IPS-NIHi7 (cell line): ENCODE measurements around the gene AFF4.
"Not testable (repeated sequence)": the region's sequence is repeated elsewhere in the genome, so short reads cannot be mapped to it uniquely, and the experiment has no call there.

Experiments used
- DNase-seq: peaks from one replicate; pipeline ENCODE4 v3.0.0; 2012; ENCODE audit warnings: mixed read lengths; ENCODE audit errors: extremely low spot score

AFF4 gene

DNA sequence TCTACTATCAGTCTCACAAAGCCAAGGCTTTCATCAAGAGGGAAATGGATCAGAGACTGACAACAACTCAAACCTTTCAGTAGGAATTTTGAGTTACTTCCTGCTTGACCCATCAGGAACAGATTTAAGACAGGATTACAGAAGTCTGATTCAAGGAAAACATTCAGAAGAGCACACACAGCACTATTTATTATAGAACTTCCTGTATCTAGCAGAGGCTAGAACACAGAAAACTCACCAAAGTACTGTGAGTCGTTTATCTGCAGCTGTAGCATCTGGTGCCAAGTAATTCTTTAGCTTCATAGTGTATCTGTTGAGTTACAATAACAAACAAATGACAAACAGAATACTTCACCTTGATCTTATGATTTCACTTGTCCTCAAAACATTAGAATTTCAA, 76.2 kb downstream of the AFF4 start:
- no peak for DNase-seq

DNA sequence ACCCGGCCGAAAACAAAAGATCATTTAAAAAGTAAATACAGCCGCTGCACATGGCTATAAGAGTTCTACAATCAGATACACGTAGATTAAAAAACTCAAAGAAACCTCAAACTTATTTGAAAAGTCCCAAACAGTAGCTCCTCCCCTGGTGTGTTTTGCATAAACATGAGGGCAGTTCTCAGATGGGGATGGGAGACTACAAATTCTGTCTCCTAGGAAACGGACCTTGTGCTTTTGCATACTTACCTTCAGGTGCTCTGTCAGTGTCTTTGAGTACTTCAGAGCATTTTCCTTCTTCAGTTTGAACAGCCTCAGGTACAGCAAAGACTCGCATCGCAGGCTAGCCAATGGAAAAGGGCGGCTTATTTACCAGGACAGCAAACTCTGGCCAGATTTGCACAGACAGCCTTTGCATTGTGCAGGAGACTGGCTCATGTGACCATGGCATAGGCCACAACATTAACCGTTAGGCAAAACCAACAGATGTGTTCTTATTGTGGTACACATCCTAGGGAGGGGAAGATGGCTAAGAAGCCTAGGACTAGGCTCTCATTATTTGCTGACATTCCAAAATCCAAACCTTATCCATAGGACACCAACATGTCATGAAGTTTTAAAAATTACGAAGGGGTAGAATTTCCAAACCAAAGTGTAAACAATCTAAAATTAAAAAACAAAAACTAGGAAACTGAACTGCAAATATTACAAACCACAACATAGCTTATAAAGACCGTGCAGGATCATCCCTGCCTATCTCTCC, 77.2 kb downstream of the AFF4 start:
- DNase-seq: no peak

DNA sequence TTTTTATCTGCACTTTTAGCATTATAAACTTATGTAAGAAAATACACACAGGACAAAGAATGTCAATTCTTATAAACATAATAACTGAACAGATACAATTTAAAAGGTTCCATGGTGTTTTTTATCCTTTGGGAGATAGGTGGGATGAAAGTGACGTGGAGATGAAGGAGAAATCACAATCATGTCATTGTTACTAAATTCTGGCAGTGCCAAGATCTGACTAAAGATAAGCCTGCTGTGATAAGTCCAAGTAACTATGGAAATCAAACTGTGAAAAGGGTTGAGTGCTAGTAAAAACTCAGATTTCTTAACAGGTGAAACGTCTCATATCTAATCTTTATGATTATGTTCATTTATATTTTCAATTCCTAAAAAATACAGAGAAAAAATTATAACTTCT, 78.9 kb downstream of the AFF4 start:
- no peak for DNase-seq

DNA sequence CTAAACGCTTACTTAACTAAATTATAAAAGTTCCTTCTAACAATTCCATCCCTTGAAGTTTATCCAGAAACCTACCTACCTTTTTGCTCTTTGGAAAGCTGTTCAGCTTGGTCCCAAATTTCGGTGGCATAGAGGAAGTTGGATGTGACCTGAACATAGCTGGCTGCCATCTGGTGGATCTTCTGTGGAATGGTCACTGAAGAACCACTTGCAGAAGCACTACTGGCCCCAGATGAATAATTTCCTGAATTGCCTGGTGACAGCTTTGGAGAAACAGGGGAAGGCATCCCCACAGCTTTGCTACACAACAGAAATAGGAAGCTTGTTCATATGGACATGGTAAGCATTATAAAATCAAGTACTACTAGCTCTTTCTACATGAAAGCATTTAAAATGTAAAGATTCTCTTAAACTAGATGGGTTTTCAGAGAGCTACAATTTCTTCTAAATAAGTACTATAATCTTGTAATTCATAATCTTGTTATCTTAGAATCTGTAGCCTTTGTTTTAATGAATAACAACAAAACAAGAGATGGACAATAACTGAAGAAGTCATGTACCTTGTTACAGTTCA, 80.1 kb downstream of the AFF4 start:
- DNase-seq: peak; percentile 60

DNA sequence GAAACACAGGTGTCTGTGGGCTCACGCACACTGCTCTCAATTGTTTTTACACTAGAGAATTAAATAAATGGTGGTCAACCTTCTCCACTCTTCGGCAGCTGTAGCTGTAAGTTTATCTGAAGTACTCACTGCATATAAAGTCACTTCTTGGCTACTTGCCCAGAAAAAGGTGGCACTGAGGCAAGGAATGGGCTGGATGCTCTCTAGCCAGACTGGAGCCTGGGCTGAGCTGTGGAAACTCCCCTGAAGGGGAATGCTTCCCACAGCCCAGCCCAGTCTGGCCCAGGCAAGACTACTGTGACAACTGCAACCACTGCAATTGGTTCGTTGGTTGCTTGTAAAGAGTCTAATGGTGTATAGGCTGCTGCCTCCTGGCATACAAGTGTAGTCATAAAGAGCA, 85.5 kb downstream of the AFF4 start:
- DNase-seq: no peak

DNA sequence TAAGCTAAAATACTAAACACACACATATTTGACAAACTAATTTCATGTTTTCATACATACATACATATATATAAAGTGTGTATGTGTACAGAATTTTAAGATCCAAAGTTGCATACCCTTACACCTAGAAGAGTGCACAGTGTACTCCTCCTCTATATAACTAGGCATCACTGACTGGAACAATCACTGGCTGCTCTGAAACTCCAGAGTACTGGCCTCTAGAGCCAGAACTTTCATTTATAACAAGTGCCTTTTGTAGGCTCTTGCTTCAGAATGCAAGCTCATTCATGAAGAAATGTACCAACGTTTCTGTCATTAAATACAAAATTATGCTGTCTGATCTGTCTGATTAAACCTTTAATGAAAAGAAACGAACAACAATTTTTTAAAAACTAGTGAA, 86.0 kb downstream of the AFF4 start:
- DNase-seq: no peak

DNA sequence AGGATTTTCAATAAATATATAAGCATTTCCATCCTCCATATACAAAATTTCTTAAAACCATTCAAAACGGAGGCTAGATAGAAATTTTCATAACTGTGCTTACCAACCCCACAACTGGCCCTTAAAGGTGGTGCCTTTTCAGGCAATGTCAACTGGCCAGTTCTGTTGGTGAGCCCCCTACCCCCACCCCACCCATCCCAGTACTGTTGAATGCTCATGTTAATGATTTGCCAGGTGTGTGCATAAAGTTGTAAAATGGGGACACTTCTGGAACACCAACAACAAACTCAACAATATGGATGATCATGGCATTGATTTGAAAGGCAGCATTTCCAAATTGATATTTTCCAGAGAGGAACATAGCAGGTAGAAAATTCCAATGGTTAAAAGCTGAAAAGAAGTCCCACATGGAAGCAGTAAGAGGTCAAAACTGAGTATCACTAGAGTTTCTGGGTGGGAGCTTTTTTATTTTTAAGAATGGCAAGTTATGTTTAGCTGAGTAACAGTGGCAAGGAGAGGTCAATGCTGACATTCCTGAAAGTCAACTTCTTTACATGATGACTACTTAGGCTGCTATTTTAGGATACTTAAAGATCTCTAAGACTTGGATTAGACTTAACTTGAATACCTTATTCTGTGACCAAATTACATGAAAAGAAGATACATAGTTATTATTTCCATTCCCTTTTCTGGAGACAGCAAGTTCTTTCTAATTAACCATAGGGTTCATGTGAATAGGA, 87.2 kb downstream of the AFF4 start:
- DNase-seq: no peak

DNA sequence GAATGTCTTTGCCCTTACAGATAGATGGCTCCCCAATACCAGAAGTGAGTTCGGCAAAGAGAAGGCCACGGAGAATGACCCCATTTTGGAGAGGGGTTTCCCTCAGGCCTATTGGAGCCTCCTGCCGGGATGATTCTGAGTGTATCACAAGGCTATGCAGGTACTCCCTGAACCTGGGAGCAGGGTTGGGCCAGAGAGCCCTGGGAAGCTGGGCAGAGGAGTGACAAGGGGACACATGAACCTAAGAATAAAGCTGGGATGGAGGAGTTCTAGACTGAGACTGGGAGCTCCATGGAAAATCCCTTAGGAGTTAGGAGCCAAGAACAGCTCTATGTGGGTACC, 89.5 kb downstream of the AFF4 start:
- no peak for DNase-seq

DNA sequence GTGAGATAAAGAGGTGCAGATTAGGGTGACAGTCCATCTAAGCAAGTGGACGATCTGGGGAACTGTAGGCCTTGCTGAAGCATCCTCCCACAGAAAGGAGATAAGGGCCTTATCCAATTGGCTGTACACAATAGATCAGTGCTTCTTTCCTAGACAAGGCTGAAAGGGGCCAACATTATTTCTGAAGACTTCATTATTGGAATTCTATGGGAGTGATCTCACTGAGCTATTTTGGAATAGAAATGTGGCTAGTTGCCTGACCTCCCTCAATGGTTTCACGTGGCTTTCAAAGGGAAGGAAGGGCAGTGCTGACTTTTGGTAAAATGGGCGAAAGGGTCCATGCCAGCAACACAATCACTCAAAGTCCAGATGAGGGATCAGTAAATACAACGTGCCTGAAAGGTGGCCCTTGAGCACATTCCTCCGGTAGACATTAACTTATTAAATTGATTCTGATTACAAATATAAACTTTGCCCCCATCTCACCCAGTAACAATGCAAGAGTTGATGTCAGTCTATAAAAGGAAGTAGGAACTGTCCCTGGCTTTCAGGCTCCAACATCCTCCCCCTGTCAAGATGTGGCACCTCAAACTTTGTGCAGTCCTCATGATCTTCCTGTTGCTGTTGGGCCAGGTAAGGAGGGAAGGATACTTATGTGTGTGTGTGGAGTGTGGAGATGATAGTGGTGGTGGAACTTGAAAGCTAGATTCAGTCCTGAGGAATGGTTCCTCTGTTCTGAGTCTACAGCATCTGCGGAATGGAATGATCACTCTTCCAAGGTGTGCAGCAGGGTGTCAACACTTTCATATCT, 90.1 kb downstream of the AFF4 start, which contains the start of gene LEAP2:
TSS of gene LEAP2 (plus strand) at position 550 of the 811 bp plus-strand sequence. CDS start at position 577, 27 bp downstream.
- DNase-seq: no peak

DNA sequence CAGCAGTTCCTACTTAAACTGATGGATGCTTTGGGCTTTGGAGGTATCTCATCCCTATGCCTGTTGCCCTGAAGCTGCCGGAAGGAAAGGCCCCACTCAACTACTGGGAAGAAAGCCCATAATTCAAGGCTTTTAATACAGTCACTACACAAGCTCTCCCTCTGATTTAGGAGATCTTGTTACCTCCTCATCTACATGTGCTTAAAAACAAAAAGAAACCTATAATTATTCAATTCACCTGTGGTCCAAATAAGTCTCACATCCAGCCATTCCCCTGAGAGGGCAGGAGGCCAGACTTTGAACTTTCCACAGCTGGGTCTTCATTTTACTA, 90.7 kb downstream of the AFF4 start:
- DNase-seq: no peak

DNA sequence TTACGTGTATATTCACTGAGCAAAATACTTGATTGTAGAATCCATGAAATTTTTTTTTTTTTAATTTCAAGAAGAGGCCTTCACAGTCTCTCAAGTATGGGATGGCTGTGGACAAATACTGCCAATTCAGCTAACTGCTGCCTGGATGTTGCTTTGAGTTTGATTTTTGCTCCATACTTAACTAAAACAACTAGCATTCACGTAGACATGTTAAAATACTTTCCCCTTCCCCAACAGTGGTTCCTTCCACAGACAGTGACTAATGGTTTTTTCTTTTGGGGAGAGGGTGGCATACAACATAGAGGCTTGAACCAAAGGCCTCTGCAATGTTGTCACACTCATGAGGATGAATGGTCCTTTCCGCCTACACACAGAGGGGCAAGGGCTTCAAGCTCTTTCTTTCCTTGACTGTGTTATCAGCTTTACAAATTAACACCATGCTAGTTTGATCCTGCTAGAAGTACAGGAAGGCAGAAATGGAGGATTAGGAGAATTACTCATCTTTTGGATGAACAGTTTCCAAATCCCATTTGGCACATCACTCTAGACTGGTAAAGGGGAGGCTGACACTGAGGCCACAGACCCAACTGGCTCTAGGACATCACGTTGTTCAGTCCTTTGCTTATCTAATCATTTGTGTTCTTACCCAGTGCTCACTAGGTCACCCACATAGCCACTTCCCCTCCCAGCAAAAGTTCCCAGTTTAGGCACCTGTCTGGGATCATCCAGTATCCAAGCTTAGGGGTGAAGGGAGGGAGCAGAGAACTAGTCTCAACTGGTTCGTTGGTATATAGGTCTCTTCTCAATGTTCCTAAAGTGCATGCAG, 91.8 kb downstream of the AFF4 start:
- DNase-seq: no peak

DNA sequence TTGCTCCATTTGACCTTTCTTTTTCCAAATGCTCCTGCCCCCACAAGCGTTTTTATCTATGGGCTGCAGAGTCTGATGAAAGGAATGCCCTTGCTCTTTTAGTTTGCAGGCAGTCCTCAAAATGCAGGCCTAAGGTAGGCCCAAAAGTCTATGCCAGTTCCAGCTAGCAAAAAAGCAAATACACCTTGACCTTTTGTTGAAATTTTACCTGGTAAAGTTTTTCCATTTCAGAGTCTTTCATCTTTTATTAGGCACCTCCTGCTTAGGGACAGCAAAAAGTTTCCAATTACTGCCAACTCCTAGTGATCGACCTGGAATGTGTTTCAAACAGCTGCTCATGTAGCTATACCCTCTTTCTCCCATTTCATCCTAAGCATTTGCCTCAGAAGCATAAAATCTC, 92.6 kb downstream of the AFF4 start:
- no peak for DNase-seq

DNA sequence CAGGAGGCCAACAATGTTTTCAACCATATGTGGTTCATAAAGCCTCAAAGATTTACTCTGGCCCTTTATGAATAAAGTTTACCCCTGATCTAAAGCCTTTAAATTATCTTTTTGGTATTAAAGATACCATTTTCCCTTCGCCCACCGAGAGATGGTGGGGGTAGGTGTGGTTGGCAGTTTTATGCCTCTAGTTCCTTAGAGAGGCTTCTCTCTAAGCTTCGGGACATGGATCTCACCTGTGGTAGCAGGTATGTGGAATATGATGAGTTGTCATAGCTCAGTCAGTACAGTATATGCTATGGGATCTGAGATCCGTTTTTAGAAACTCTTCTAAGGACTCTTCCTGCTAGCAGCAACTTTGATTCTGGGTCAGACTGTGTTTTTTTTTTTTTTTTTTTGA, 94.7 kb downstream of the AFF4 start:
- no peak for DNase-seq

DNA sequence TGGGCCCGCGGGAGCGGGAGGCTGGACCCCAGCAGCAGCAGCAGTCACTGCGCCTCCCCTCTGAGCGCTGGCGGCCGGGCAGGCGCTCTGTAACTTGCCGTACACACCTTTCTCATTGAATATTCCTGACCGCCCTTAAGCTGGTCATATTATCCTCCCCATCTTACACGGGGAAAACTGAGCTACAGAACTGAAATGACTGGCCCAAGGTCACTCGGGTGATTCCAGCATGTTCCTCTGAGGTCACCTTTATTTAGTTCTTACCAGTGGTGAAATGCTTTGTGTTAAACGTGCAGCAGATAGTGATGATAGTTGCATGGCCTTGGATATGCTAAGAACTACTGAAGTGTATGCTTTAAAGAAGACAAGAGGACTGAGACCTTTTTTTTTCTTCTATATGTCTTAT, 96.4 kb downstream of the AFF4 start:
- no peak for DNase-seq

DNA sequence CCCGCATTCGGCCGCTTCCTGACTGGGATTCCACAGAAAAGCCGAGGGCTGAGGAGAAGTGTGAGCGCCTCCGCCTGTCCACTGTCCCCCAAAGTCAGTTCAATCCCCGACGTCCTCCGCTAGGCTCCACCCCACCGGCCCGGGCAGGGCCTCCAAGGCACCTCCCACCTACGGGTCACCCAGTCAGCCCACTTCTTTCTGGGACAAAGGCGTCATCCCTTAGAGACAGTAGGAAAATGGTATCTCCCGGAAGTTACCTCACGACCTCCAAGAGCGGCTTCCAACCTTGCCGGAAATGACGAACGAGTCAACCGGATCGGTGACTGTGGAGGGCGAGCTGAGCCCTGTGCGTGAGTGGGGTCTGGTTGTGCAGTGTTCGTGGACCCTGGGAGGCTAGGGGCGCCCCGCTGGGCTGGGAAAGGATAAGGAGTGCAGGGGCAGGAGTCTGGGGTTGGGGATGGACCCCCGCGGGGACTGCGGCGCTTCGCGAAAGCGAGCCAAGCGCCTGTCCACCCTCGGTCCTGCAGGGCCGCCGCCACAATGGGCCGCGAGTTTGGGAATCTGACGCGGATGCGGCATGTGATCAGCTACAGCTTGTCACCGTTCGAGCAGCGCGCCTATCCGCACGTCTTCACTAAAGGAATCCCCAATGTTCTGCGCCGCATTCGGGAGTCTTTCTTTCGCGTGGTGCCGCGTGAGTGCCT, 96.9 kb downstream of the AFF4 start, which contains the start of the genes GDF9 and UQCRQ:
TSS of gene GDF9 (minus strand) at position 128 of the 704 bp plus-strand sequence. CDS start 1,936 bp downstream, outside the sequence.
TSS of gene UQCRQ (plus strand) at position 301 of the 704 bp plus-strand sequence. CDS start at position 541, 240 bp downstream.
- peak; percentile 99 for DNase-seq

DNA sequence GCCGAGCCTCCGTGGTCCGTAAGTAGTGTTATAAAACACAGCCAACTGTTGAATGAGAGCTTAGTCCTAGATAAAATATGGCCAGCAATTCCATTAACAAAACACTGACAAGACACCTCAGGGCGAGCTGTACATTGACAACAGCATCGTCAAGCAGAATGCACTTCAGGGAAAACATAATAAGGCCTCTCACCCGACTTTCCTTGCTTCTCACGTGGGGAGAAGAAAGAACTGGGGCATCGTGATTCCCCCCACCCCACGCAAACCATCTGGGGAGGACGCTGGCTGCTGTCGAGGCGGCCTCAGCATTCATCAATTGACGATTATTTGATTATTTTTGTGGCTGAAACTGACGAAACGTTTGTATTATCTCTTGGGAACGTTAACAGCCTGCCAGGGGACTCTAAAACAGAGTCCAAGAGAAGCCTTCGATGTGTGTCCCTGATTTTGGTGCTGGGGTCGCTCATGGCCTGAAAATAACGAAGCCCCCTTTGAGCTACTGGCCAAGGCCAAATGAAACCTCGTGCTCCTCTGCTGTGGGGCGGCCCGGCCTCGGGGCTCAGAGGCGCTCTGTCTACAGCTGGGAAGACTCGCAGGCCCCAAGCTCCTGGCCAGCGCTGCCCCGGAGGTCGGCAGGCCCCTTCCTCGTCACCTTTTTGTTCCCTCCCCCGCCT, 97.6 kb downstream of the AFF4 start:
- no peak for DNase-seq

DNA sequence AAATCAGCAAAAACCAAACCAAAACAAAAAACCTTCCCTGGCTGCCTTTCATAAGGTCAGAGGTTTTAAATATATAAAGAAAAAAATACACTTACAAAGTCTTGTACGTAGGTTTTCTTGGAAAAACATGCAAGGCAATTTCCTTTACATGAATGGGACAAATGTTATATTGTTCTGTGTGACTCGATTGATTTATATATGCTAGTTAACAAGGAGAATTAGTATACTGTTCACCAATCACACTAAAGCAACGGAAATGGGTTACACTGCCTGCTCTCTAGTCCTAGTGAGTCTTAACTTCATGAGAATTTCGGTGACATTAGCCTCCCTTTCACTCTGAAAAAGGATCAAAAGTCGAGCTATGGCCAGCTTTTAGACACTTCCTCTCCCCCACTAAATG, 102.7 kb downstream of the AFF4 start:
- DNase-seq: no peak

DNA sequence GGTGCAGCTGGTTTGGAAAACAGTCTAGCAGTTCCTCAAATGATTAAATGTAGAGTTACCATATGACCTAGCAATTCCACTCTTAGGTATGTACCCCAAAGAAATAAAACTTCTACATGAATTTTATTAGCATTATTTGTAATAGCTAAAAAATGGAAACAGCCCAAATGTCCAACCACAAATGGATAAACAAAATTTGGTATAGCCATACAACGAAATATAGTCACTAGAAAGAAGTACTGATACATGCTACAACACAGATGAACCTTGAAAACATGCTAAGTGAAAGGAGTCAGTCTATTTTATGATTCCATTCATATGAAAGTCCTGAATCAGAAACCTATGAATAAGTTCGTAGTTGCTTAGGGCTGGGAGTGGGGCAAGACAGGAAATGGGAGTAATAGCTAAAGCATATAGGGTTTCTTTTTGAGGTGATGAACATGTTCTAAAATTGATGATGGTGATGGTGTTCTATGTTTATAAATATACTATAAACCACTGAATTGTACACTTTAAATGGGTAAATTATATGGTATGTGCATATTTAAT, 103.5 kb downstream of the AFF4 start:
- DNase-seq: no peak

DNA sequence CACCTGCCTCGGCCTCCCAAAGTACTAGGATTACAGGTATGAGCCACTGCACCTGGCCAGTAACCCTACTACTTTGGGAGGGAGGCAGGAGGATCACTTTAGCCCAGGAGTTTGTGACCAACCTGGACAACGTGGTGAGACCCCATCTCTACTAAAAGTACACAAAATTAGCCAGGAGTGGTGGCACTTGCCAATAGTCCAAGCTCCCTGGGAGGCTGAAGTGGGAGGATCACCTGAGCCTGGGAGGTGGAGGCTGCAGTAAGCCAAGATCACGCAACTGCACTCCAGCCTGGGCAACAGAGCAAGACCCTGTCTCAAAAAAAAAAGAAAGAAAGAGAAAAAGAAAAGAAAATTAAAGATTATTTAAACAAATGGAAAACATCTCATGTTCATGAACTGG, 107.4 kb downstream of the AFF4 start:
- DNase-seq: no peak

DNA sequence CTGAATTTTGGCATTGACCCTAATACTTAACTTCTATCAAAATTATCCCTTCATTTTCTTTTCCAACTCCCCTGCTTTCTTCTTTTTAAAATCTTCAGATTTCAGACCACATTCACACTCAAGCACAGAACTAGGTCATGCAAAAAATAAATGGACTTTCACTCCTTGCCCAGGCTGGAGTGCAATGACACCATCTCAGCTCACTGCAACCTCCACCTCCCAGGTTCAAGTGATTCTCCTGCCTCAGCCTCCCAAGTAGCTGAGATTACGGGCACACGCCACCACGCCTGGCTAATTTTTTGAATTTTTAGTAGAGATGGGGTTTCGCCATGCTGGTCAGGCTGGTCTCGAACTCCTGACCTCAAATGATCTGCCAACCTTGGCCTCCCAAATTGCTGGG, 108.4 kb downstream of the AFF4 start:
- not testable (repeated sequence) for DNase-seq
